Vein endothelial cell (primary cell): ENCODE measurements around the gene NR0B1. TPM values are rescaled to one million over a fixed set of nuclear protein-coding genes. Genes with fewer than 3 reads are reported as not detected.

Experiments
- total RNA-seq: library from RNA; depleted of rRNA; stranded (reverse); fragments of >200 nt; gene quantifications from 2 replicates; pipeline ENCODE4 v1.2.3, GENCODE V29; 2012

NR0B1 gene, protein sequence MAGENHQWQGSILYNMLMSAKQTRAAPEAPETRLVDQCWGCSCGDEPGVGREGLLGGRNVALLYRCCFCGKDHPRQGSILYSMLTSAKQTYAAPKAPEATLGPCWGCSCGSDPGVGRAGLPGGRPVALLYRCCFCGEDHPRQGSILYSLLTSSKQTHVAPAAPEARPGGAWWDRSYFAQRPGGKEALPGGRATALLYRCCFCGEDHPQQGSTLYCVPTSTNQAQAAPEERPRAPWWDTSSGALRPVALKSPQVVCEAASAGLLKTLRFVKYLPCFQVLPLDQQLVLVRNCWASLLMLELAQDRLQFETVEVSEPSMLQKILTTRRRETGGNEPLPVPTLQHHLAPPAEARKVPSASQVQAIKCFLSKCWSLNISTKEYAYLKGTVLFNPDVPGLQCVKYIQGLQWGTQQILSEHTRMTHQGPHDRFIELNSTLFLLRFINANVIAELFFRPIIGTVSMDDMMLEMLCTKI
- not detected in 2 replicates for total RNA-seq

DNA sequence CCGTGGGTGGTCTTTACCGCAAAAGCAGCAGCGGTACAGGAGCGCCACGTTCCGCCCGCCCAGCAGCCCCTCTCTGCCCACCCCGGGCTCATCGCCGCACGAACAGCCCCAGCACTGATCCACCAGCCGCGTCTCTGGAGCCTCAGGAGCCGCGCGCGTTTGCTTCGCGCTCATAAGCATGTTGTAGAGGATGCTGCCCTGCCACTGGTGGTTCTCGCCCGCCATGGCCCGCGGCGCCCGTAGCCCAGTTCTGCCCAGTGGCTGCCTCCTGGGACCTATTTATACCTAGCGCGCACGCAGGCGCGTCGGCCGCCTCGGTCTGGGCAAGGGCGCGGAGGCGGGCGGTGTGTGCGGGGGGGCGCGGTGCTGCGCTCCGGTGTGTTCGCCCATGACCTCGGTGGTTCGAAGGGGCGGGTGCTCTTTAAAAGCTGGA lies at the start of gene NR0B1:
Gene NR0B1 (minus strand): TSS at position 252 of the 433 bp plus-strand sequence. CDS start 27 bp downstream, at position 225.

Other genes with a start within 250 kb of the NR0B1 start
- not detected in 2 replicates for gene MAGEB2, start 93.8 kb downstream of the NR0B1 start, total RNA-seq
- gene MAGEB3, start 78.7 kb downstream of the NR0B1 start, total RNA-seq: not detected in 2 replicates
- not detected in 2 replicates for gene MAGEB4, start 67.4 kb downstream of the NR0B1 start, total RNA-seq
- gene MAGEB1, start 62.2 kb downstream of the NR0B1 start, total RNA-seq: not detected in 2 replicates